ENCODE data around the gene TMEM236.

The TMEM236 gene

DNA sequence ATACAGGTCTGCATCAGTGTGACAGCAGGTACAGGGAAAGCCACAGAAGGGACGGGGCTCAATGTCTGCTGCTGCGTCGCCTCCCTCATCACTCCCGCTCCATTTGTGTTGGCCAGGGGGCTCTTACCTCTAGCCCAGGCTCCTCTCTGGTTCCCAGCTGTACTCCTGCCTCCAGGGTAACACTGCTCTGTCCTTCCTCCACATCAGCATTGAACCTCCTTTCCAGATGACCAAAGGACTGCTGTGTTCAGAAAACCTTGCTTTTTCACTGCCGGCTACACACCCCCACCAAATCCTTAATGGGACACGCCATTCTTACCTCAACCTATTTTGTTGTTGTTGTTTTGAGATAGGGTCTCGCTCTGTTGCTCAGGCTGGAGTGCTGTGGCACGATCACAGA, 2.1 kb upstream of the TMEM236 start:
- Histone ChIP-seq H3K4me1 (ENCODE audit: control insufficient read depth in 1 of 2, insufficient read depth in 2 of 2, low read length in 2 of 2) (no peaks in the 10 kb centered on the region), H3K14ac (ENCODE audit: low read length) (no peak overlapping the region), H2BK5ac (ENCODE audit: low read depth, low read length, poor library complexity) (no peak overlapping the region), H3K79me2 (ENCODE audit: control insufficient read depth, insufficient read depth, low read length, poor library complexity) (no peaks in the 10 kb centered on the region), H3K18ac (ENCODE audit: low read length) (no peak overlapping the region), H4K8ac (ENCODE audit: low read depth, low read length) (no peak overlapping the region), H3K36me3 (ENCODE audit: control insufficient read depth in 1 of 2, insufficient read depth in 2 of 2, low read length in 2 of 2) (no peaks in the 10 kb centered on the region), H3K4me2 (ENCODE audit: low read length) (no peak overlapping the region), H3K23ac (ENCODE audit: low read length) (no peak overlapping the region), H3K27ac (ENCODE audit: low read depth, low read length) (no peak overlapping the region), H3K4me3 (ENCODE audit: low read depth, low read length) (no peak overlapping the region), H2AK5ac (ENCODE audit: low read length) (no peak overlapping the region), H2BK12ac (ENCODE audit: low read length) (no peak overlapping the region), H3K9me3 (ENCODE audit: insufficient read depth, low read depth, low read length) (no peaks in the 10 kb centered on the region), H3K79me1 (ENCODE audit: low read length) (no peaks in the 10 kb centered on the region), H4K12ac (ENCODE audit: low read depth, low read length) (no peak overlapping the region), H4K91ac (ENCODE audit: low read depth, low read length) (no peak overlapping the region), H2AFZ (ENCODE audit: insufficient read depth, low read length, poor library complexity) (no peak overlapping the region), H3K4ac (ENCODE audit: low read depth, low read length) (no peak overlapping the region), H3K9ac (ENCODE audit: low read length) (no peak overlapping the region), H2BK120ac (ENCODE audit: insufficient read depth, low read length, poor library complexity) (no peak overlapping the region), H3K27me3 (ENCODE audit: insufficient read depth, low read length) (no peaks in the 10 kb centered on the region)
- WGBS (ENCODE audit: extremely low coverage, insufficient coverage, insufficient read length) = no CpG with 5 or more reads among the region's 8 CpGs
- DNase-seq = no peak

DNA sequence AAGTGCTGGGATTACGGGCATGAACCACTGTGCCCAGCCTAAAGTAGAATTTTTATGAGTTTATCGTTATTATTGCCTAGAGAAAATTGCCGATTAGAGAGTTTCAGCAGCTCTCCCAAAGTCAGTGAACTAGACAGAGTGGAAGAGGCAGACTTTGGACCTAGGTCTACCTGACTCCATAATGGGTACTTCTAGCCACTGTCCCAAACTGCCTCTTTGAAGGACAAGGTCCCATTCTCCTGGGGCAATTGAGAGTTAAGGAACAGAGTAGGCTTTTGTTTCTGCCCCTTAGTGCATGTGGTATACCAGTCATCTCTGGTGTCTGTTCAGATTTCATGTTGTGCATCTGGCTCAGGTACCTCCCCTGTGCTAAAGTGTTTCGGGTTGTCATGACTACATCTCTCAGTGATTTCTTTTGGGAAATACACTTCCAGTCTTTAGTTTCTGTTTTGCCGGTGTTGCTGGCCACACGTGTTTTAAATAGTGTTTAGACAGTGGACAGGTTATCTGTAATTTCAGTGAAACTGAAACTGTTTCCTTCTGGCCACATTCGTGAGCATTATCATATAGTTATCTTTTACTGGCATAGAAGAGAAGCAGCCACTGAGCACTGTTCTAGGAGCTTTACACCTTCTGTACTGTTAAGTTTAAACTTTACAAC, 4.7 kb downstream of the TMEM236 start:
- H3K27me3 ChIP-seq (ENCODE audit: insufficient read depth, low read length) = no peaks in the 10 kb centered on the region
- peak in 1 of 2 donors; percentile 47 for DNase-seq
- H3K79me2 ChIP-seq (ENCODE audit: control insufficient read depth, insufficient read depth, low read length, poor library complexity) = no peaks in the 10 kb centered on the region
- no peak overlapping the region for H2BK12ac ChIP-seq (ENCODE audit: low read length)
- no peak overlapping the region for H3K27ac ChIP-seq (ENCODE audit: low read depth, low read length)
- no peak overlapping the region for H3K4ac ChIP-seq (ENCODE audit: low read depth, low read length)
- H2BK120ac ChIP-seq (ENCODE audit: insufficient read depth, low read length, poor library complexity) = no peak overlapping the region
- no peak overlapping the region for H3K14ac ChIP-seq (ENCODE audit: low read length)
- no peak overlapping the region for H4K8ac ChIP-seq (ENCODE audit: low read depth, low read length)
- no peak overlapping the region for H3K4me3 ChIP-seq (ENCODE audit: low read depth, low read length)
- no peak overlapping the region for H2AFZ ChIP-seq (ENCODE audit: insufficient read depth, low read length, poor library complexity)
- no peak overlapping the region for H2BK5ac ChIP-seq (ENCODE audit: low read depth, low read length, poor library complexity)
- peak overlapping the region; percentile 17 for H3K23ac ChIP-seq (ENCODE audit: low read length)
- no peaks in the 10 kb centered on the region for H3K36me3 ChIP-seq (ENCODE audit: control insufficient read depth in 1 of 2, insufficient read depth in 2 of 2, low read length in 2 of 2)
- no peak overlapping the region for H3K18ac ChIP-seq (ENCODE audit: low read length)
- H3K4me1 ChIP-seq (ENCODE audit: control insufficient read depth in 1 of 2, insufficient read depth in 2 of 2, low read length in 2 of 2) = no peaks in the 10 kb centered on the region
- no peak overlapping the region for H2AK5ac ChIP-seq (ENCODE audit: low read length)
- H3K4me2 ChIP-seq (ENCODE audit: low read length) = no peak overlapping the region
- H3K79me1 ChIP-seq (ENCODE audit: low read length) = no peaks in the 10 kb centered on the region
- no peak overlapping the region for H3K9ac ChIP-seq (ENCODE audit: low read length)
- H4K12ac ChIP-seq (ENCODE audit: low read depth, low read length) = no peak overlapping the region
- no CpG with 5 or more reads among the region's 7 CpGs for WGBS (ENCODE audit: extremely low coverage, insufficient coverage, insufficient read length)
- H3K9me3 ChIP-seq (ENCODE audit: insufficient read depth, low read depth, low read length) = no peaks in the 10 kb centered on the region
- no peak overlapping the region for H4K91ac ChIP-seq (ENCODE audit: low read depth, low read length)

DNA sequence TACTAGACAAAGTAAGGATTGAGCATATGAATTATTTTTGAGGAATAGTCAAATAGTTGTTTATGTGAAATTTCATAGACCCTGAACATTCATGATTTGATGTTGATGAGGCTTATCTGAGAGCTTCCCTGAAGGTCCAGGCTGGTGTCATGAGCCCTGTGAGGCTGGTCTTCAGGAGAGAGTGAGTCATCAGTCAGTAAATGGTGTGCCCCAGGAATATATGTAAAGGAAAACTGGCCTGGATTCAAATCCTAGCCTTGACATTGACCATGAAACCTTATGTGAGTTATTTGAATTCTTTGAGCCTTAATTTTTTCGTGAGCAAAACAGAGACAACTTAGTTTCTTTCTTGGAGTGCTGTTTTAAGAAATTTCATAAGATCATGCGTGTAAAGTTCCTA, 6.2 kb downstream of the TMEM236 start:
- H3K9ac ChIP-seq (ENCODE audit: low read length) = no peak overlapping the region
- no peak overlapping the region for H3K4me2 ChIP-seq (ENCODE audit: low read length)
- H2BK120ac ChIP-seq (ENCODE audit: insufficient read depth, low read length, poor library complexity) = no peak overlapping the region
- H3K4me3 ChIP-seq (ENCODE audit: low read depth, low read length) = no peak overlapping the region
- no peak overlapping the region for H3K23ac ChIP-seq (ENCODE audit: low read length)
- H2BK5ac ChIP-seq (ENCODE audit: low read depth, low read length, poor library complexity) = no peak overlapping the region
- no peak overlapping the region for H3K14ac ChIP-seq (ENCODE audit: low read length)
- no peak overlapping the region for H2AK5ac ChIP-seq (ENCODE audit: low read length)
- no peak overlapping the region for H3K18ac ChIP-seq (ENCODE audit: low read length)
- no peak overlapping the region for H4K8ac ChIP-seq (ENCODE audit: low read depth, low read length)
- no peak overlapping the region for H3K4ac ChIP-seq (ENCODE audit: low read depth, low read length)
- H4K12ac ChIP-seq (ENCODE audit: low read depth, low read length) = no peak overlapping the region
- H4K91ac ChIP-seq (ENCODE audit: low read depth, low read length) = no peak overlapping the region
- no peak overlapping the region for H3K27ac ChIP-seq (ENCODE audit: low read depth, low read length)
- H2AFZ ChIP-seq (ENCODE audit: insufficient read depth, low read length, poor library complexity) = no peak overlapping the region
- no peaks in the 10 kb centered on the region for H3K9me3 ChIP-seq (ENCODE audit: insufficient read depth, low read depth, low read length)
- no peaks in the 10 kb centered on the region for H3K36me3 ChIP-seq (ENCODE audit: control insufficient read depth in 1 of 2, insufficient read depth in 2 of 2, low read length in 2 of 2)
- no peaks in the 10 kb centered on the region for H3K4me1 ChIP-seq (ENCODE audit: control insufficient read depth in 1 of 2, insufficient read depth in 2 of 2, low read length in 2 of 2)
- H3K79me2 ChIP-seq (ENCODE audit: control insufficient read depth, insufficient read depth, low read length, poor library complexity) = no peaks in the 10 kb centered on the region
- no CpG with 5 or more reads among the region's 2 CpGs for WGBS (ENCODE audit: extremely low coverage, insufficient coverage, insufficient read length)
- no peak for DNase-seq
- H3K27me3 ChIP-seq (ENCODE audit: insufficient read depth, low read length) = no peaks in the 10 kb centered on the region
- no peaks in the 10 kb centered on the region for H3K79me1 ChIP-seq (ENCODE audit: low read length)
- H2BK12ac ChIP-seq (ENCODE audit: low read length) = no peak overlapping the region

DNA sequence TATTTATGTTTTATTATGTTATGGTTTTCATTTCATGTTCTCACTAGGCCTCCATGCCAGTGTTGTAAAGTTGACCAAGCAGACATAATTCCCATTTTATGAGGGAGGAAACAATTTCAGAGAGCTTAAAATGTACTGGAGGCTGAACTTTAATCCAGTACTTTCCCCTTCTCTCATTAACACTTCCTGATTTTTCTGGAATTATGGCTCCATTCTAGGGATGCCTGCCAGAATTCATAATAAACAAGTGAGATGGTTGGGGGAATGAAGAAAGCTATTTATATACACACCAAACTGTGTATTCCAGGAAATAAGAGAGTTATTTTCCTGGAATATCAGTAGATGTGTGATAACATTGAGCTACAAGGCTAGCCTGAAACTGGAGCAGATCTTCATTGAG, 6.9 kb downstream of the TMEM236 start:
- Histone ChIP-seq H4K8ac (ENCODE audit: low read depth, low read length) (no peak overlapping the region), H3K18ac (ENCODE audit: low read length) (no peak overlapping the region), H3K36me3 (ENCODE audit: control insufficient read depth in 1 of 2, insufficient read depth in 2 of 2, low read length in 2 of 2) (no peaks in the 10 kb centered on the region), H3K4me3 (ENCODE audit: low read depth, low read length) (no peak overlapping the region), H3K4ac (ENCODE audit: low read depth, low read length) (no peak overlapping the region), H2AFZ (ENCODE audit: insufficient read depth, low read length, poor library complexity) (no peak overlapping the region), H3K27ac (ENCODE audit: low read depth, low read length) (no peak overlapping the region), H3K9me3 (ENCODE audit: insufficient read depth, low read depth, low read length) (no peaks in the 10 kb centered on the region), H3K4me1 (ENCODE audit: control insufficient read depth in 1 of 2, insufficient read depth in 2 of 2, low read length in 2 of 2) (no peaks in the 10 kb centered on the region), H3K79me2 (ENCODE audit: control insufficient read depth, insufficient read depth, low read length, poor library complexity) (no peaks in the 10 kb centered on the region), H3K4me2 (ENCODE audit: low read length) (no peak overlapping the region), H4K12ac (ENCODE audit: low read depth, low read length) (no peak overlapping the region), H3K9ac (ENCODE audit: low read length) (no peak overlapping the region), H4K91ac (ENCODE audit: low read depth, low read length) (no peak overlapping the region), H3K23ac (ENCODE audit: low read length) (no peak overlapping the region), H3K79me1 (ENCODE audit: low read length) (no peaks in the 10 kb centered on the region), H2AK5ac (ENCODE audit: low read length) (no peak overlapping the region), H3K14ac (ENCODE audit: low read length) (no peak overlapping the region), H2BK5ac (ENCODE audit: low read depth, low read length, poor library complexity) (no peak overlapping the region), H3K27me3 (ENCODE audit: insufficient read depth, low read length) (no peaks in the 10 kb centered on the region), H2BK12ac (ENCODE audit: low read length) (no peak overlapping the region), H2BK120ac (ENCODE audit: insufficient read depth, low read length, poor library complexity) (no peak overlapping the region)
- DNase-seq = no peak

All from trophoblast cell (in vitro differentiated cells and primary cell).